HG02885 (cell line): ENCODE measurements around the gene PLEKHA7.
"Not testable (repeated sequence)": the region's sequence is repeated elsewhere in the genome, so short reads cannot be mapped to it uniquely, and the experiment has no call there.

Experiments
- ATAC-seq: cut with Tn5 transposase; IDR thresholded peaks from one replicate; pipeline ENCODE4 v1.9.1; 2021; ENCODE audit warnings: mild to moderate bottlenecking; ENCODE audit not compliant: unreplicated experiment, poor library complexity

Gene PLEKHA7

GRCh38 chr11:16982256-16982671 lies 31.9 kb downstream of the PLEKHA7 start:
- ATAC-seq, result no peak

DNA sequence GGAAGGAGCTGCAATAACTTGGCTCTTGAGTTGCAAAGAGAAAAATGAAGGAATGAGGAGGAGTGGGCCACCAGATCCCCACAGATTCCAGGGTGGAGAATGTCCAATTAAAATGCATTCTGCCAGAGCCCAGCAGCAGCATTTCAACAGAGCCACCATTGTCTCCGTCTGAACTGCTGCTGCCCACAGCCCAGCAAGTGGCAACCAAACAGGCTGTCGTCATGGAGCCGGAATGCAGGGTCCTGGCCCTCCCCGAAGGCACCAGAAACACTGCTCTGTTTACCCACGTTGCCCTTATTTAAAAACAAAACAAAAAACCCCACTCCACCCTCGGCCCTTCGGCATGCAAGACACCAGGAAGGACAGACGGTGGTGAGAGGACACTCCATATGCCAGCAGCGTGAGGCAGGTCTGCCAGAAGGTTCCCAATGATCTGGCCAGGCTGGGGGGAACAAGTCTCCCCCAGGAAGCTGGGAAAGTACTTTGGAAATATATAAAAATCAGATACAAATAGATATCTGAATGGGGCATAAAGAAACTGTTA lies 32.5 kb downstream of the PLEKHA7 start:
- no peak for ATAC-seq

GRCh38 chr11:16979703-16980622 lies 34.3 kb downstream of the PLEKHA7 start:
- no peak for ATAC-seq

DNA sequence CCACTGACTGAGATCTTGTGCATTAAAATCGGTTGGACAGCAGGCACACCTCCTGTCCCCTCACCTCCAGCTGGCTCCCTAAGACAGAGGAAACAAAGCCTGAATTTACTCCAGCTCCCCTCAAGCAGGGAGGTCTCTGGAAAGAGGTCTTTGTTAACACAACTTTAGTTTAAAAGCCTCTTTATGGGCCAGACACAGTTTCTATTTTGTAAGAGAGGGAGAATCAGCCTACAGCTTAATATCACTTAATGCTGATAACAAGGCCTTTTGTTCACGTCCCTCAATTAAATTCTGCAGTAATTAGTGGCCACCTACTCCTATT lies 36.3 kb downstream of the PLEKHA7 start:
- ATAC-seq, result no peak

GRCh38 chr11:16977136-16977993 lies 36.8 kb downstream of the PLEKHA7 start:
- ATAC-seq, result no peak

- no peak for ATAC-seq
Measured at GRCh38 chr11:16976379-16976778, 37.8 kb downstream of the PLEKHA7 start.

DNA sequence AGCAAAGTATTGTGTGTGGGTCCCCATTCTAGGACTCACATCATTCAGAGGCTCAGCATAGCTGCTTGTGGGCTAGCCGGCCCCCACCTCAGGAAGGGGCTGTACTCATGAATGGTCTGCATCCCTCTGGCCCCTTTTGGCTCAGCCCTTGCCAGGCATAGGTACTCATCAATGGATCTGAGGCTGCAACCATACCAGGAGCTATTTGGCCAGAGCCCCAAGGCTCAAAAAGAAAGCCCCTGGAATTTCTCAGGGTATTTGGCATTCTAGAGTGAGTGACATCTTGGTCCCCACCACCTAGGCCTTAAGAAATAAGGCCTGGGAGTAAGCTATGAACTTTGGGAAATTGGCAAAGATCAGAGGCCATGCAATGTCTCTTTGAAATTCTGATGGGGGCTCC lies 38.3 kb downstream of the PLEKHA7 start:
- no peak for ATAC-seq

GRCh38 chr11:16973338-16973964 lies 40.8 kb downstream of the PLEKHA7 start:
- no peak for ATAC-seq

GRCh38 chr11:16969010-16969999 lies 44.9 kb downstream of the PLEKHA7 start:
- ATAC-seq, result no peak

DNA sequence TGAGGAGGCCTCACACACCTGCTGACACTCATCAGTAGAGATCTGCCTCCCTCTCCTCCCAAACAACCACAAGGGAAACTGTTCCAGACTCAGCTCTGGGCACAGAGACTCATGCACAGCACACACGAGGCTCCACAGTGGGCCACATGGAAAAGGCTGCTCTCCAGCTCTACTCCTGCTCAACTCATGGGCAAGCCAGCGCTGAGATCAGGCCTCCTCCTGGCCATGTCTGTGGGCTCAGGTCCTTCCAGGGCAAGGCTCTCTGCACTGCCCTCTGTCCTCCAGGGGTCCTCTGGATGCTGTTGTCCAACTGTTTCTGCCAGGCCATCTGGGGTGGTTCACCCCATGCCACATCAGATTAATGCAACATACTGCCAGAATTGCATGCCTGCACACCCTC lies 46.0 kb downstream of the PLEKHA7 start:
- no peak for ATAC-seq

GRCh38 chr11:16966930-16967671 lies 47.1 kb downstream of the PLEKHA7 start:
- ATAC-seq, result no peak

DNA sequence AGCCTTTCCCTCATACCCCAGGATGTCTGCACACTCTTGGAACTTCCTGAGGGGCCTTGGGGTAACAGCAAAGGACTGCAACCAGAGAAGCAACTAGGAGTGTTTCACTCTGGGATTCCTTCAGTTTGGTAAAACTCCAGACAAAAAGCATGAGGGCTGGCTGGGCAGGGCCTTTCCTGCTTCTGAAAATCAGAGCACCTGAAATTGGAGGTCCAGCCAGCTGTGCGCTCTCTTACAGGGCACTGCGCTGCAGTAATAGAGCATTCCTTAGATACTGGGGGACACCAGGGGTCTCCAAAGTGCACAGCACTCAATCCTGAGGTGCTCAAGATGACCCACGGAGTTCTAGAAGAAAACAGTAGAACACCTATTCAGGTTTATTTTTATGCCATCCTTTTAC lies 49.7 kb downstream of the PLEKHA7 start:
- ATAC-seq, result no peak

- no peak for ATAC-seq
Measured at GRCh38 chr11:16963316-16963876, 50.8 kb downstream of the PLEKHA7 start.

- ATAC-seq, result not testable (repeated sequence)
Measured at GRCh38 chr11:16962589-16962988, 51.6 kb downstream of the PLEKHA7 start.

GRCh38 chr11:16962146-16962545 lies 52.1 kb downstream of the PLEKHA7 start:
- no peak for ATAC-seq

- ATAC-seq, result no peak
Measured at GRCh38 chr11:16960250-16960649, 54.0 kb downstream of the PLEKHA7 start.

DNA sequence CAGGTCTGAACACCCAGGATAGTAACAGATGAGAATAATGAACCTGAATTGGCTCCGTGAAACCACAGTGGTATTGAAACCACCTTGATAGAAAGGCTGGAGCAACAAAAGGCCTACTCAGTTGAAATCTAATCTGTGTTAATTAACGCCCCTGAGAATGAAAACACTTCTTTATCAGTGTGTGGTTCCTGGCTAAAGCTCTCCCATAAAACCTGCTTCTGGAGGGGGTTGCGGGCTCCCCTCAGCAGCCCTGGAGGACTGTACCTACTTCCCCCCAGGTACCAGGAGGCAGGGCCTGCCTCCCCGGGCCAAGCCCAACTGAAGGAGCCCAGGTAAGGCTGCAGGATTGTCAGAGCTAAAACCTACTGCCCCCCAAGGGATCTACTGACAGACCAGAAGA lies 54.6 kb downstream of the PLEKHA7 start:
- no peak for ATAC-seq

DNA sequence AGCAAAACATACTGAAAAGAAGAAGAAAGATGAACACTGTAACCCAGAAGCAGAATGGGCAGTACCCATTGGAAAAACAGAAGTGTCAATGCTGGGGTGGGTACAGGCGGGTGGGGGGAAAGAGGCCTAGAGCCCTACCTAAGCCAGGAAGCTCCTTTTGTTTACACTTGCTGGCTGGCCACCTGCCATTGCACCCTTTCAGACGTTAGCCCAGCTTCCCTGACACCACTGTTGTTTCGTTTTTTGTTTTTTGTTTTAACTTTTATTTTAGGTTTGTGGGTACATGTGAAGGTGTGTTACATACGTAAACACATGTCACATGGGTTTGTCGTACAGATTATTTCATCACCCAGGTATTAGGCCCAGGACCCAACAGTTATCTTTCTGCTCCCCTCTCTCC lies 55.4 kb downstream of the PLEKHA7 start:
- no peak for ATAC-seq
